ENCODE measurements around the gene GPR55.

GPR55 gene

DNA sequence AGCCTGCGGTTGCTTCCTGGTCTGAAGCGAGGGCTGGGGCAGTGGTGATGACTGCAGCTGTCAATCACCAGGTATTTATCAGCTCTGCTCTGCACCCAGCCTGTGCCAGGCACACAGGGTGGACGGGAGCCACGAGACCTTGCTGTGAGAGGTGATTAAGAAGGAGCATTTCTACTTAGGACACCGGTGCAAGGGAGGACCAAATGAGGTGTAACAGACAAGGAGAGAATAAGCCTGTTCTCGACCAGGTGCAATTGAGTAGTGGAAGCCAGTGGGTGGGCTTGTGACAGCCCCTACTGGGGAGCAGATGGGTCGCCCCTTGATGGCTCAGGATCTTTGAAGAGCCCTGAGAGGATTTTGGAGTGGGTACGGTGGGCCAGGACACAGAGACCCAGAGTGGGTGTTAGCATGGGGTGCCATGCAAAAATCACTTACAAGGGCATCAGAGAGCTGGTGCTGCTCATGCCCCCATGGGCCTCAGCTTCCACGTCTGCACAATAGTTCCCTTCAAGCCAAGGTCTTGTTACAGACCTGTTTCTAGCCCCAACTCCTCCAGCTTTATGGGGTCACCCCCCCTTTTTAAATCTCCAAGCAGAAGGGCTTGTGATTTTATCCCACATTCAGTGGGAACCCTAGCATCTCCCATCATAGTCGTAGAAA, 24.6 kb downstream of the GPR55 start:
- no peak for DNase-seq (ENCODE audit: low spot score)

- no peak for DNase-seq (ENCODE audit: low spot score)
Observed at GRCh38 chr2:230899786-230900185, 25.3 kb downstream of the GPR55 start.

- DNase-seq (ENCODE audit: low spot score): no peak
Observed at GRCh38 chr2:230899287-230899686, 25.8 kb downstream of the GPR55 start.

DNA sequence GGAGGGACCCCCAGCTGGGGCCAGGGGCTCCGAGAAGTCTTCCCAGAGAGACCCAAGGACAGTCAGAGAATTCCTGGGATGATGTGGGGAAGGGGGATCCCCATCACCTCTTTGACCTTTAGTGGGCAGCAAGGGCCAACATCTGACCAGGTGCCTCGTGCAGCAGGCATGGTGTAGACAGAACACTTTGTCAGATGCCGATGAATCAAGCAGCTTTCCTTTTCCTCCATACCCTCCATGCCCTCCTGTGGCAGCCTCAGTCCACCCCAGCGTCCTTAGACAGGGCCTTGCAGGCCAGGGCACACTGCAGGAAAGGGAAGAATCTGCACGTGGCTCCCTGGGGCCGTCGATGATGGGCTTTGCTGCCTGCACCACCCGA, 26.3 kb downstream of the GPR55 start:
- no peak for DNase-seq (ENCODE audit: low spot score)

DNA sequence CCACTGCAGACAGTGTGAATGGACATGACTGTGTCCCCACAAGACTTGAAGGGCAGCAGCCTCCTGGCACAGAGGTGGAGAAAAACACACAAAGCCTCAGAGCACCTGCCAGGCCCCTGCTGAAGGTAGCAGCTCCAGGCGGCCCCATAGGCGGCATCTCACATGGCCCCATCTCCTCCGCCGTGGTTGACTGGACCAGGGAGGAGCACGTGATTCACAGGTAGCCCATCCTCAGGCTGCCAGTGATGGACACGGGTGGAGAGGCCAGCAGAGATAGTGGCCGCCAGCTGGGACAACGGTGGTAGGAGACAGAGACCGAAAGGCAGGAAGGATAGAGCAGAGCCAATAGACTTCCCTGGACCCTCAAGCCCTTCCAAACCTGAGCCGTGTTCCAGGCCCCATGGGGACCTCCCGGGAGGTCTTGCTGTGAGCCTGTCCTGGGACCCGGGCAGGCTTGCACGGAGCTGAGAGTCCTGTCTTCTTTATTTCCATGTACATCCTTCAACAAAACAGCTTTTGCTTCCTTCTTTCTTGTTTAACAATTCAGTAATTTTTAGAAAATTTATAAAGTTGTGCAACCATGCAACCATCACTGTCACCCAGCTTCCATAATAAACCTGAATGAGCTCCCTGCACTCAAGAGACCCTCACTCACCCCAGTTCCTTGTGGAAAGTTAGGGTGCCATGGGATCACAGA, 26.9 kb downstream of the GPR55 start:
- no peak for DNase-seq (ENCODE audit: low spot score)

DNA sequence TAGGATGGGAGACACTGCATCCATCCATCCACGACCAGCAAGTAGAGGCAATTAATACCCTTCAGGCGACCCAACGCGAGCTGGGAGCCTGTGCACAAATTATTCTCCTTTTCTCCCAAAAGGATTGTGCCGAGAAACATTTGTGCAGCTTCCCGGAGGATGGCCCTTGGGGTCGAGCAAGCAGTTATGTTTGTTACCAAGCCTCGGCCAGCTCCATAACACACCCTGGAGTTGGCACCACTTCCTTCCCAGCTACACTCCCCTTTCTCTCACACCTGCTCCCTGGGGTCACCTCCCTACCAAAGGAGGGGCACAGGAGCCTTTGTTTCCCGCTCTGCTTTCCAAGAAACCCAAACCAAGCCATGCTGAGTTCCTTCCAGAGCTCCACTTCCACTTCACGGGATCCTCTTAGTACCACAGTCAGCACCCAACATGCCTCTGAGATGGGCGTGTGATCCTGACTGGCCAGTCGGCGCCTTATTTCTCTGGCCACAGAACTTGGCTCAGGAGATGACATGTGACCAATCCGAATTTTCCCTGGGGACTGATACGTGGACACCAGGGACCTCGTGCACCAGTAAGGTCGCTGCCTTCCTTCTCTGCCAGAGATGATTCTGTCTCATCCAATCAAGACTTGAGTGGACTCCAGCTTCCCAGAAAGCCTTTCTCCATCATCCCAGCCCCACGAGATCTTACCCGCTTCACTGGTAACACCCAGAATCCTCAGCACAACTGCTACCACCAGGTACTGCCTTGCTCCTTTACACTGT, 28.5 kb downstream of the GPR55 start:
- DNase-seq (ENCODE audit: low spot score): no peak

DNA sequence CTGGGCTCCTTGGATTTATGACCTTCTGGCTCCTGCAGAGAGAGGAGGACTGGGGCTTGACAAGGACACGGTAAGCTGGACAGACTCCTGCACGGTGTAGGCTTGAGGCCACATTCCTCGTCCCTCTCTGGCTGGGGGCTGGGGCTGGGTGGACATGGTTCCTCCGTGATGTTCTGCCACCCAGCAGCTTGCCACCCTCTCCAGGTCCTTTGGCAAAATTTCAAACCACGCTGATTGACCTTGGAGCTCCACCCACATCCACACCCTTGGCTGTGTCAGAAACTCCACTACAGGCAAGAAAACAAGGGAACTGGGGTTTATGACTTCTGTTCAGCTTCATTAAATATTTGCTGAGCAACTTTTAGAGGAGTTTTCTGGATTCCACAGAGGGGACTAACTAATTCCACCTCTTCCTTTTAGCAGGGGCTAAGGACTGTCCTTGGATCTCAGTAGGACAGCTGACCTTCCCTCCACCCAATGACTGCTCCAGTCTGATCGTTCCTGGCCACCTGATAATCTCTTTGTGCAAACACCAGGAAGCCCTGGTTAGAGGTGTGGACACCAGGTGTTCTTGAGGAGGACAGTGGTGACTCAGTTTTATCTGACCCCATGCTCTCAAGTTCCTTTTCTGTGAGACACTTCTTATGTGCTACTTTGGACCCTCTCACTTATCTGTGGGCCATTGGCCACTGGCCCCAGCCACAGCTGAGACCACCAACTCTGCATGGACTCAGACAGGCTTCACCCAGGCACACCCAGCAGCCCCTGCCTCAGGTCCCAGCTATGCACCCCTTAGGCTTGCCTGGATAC, 29.3 kb downstream of the GPR55 start:
- no peak for DNase-seq (ENCODE audit: low spot score)

DNA sequence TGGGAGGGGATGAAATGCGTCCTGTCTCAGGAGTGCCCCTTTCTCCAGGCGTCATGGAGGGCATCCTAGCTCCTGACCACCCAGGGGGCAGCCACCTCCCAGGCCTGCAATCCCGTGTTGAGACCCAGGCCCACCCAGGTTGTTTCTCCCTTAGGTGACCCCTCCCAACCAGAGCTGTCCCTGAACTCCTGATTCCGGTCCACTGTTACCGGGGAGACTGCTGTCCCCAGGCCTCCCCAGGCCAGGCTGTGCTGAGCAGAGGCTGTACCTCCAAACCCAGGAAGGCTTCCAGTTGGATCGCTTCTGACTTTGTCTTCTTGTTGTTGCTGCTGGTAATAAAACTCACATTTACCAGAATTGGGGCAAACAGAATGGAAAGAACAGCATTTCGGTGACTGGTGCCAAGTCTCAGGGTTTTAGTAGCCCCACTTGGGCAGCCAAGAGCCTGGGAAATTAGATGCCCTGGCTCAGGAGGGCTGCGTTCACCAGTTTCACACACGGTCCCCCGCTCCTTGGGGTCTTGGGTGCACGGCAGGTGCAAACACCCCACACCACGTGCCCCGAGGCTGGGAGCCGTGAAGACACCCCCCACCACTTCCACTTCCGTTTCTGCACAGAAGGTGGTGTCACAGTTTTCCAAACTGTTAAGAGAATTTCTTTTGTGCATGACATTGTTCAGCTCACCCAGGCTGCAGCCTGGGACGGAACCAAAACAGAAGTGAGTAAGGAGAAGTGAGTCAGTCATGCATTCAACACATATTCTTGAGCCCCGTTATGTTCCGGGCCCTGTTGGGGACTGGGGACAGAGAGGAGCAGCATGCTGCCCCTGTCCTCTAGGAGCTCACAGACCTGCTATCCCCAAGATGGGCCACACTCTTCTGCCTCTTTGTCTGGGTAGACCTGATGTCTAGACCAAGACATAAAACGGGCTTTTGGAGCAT, 30.9 kb downstream of the GPR55 start:
- DNase-seq (ENCODE audit: low spot score): no peak

- DNase-seq (ENCODE audit: low spot score): no peak
Observed at GRCh38 chr2:230893338-230893737, 31.7 kb downstream of the GPR55 start.

GRCh38 chr2:230891509-230891908, 33.5 kb downstream of the GPR55 start:
- DNase-seq (ENCODE audit: low spot score): no peak

GRCh38 chr2:230891064-230891463, 34.0 kb downstream of the GPR55 start:
- no peak for DNase-seq (ENCODE audit: low spot score)

DNA sequence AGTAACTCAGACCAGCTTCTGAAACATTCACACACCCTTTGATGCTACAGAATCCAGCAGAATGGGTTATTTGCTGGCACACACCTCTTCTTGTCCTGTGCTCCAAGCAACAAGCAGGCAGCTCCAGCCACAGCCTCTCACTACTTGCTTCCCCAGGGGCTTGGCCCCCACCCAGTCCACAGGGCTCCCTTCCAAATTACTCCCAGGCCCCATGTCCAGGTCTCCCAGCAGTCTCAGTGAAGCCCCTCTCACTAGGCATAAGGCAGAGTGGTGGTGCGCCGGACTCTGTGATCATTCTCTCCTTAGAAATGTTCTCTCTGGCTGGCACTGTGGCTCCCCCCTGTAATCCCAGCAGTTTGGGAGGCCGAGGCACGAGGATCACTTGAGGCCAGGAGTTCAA, 34.4 kb downstream of the GPR55 start:
- DNase-seq (ENCODE audit: low spot score): no peak

- DNase-seq (ENCODE audit: low spot score): no peak
Observed at GRCh38 chr2:230889911-230890601, 35.0 kb downstream of the GPR55 start.

DNA sequence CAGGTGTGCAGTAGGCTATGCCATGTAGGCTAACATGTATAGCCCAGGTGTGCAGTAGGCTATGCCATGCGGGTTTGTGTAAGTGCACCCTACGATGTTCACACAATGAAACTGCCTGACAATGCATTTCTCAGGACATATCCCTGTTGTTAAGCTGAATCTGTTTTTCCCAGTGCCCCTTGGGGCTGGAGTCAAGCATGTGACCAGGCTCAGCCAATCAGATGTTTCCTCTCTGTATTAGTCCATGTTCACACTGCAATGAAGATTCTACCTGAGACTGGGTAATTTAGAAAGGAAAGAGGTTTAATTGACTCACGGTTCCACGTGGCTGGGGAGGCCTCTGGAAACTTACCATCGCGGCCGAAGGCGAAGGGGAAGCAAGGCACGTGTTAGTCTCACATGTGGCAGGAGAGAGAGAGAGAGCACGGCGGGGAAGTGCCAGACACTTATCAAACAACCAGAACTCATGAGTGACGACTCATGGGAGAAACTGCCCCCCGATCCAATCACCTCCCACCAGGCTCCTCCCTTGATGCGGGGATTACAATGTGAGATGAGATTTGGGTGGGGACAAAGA, 36.1 kb downstream of the GPR55 start:
- DNase-seq (ENCODE audit: low spot score): no peak

DNA sequence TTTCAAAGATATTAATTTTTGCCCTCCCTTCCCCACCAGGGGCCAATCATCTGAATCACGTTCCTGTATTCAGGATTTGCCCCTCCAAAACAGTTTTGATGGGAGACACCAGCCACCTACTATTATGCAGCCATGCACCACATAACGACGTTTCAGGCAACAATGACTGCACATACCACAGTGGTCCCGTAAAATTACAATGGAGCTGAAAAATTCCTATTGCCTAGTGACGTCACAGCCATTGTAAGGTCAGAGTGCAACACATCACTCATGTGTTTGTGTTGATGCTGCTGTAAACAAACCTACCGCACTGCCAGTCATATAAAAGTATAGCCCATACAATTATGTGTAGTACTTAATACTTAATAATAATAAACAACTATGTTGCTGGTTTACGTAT, 37.7 kb downstream of the GPR55 start:
- DNase-seq (ENCODE audit: low spot score): no peak

GRCh38 chr2:230886671-230887071, 38.4 kb downstream of the GPR55 start:
- no peak for DNase-seq (ENCODE audit: low spot score)

DNA sequence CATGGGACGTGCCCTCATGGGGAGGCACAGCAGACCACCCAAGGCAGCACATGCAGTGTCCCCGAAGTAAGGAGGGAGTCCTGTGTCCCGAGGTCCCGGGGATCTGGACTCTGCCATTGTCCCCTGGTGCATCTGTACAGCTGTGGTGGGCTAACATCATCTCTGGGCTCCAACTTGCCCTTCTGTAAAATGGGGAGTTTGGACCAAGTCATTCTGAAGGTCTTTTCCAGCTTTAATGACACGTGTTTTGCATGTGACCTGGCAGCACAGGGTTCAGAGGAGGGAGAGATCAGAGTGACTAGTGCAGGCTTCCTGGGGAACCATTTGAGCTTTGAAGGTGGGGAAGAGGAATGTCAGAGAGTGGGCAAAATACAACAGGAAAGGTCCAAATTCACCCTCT, 38.8 kb downstream of the GPR55 start:
- no peak for DNase-seq (ENCODE audit: low spot score)

DNA sequence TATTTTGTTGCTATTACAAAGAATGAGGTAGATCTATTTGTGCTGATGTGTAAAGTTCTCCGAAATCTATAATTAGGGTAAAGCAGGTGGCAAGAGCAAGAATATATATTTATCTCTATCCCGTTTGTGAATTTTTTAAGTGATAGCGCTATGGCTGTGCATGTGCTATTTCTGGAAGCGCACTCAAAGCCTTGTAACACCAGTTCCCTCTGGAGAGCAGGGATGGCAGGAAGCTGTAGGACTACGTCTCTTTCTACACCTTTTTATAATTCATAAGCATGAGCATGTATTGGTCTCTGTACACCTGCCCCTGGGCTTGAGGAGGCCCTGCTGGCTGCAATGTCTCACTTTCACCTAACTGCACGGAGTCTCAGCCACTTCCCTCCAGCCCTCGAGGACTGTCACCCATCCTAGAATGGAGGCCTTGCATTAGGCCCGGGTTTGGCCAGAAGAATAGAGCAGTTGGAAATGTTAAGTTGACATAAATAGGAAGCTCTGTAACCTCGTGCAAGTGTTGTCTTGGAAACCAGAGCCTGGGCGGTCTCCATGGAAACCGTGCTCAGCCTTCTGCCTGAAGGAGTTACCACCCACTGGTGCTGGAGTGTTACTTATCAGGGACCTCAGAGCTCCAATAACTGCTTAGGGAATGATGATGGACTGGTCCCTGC, 39.4 kb downstream of the GPR55 start:
- no peak for DNase-seq (ENCODE audit: low spot score)

- DNase-seq (ENCODE audit: low spot score): no peak
Observed at GRCh38 chr2:230881840-230882239, 43.2 kb downstream of the GPR55 start.

GRCh38 chr2:230879891-230880290, 45.2 kb downstream of the GPR55 start:
- no peak for DNase-seq (ENCODE audit: low spot score)
